HG03039 (cell line): ENCODE data around the gene PLS1.
"Not testable (repeated sequence)": the region's sequence is repeated elsewhere in the genome, so short reads cannot be mapped to it uniquely, and the experiment has no call there.

Experiments used
- ATAC-seq: cut with Tn5 transposase; IDR thresholded peaks from one replicate; pipeline ENCODE4 v1.9.1; 2021; ENCODE audit warnings: mild to moderate bottlenecking, moderate library complexity; ENCODE audit not compliant: unreplicated experiment

The PLS1 gene

GRCh38 chr3:142595141-142595540 lies 1.1 kb upstream of the PLS1 start:
- ATAC-seq = no peak

- ATAC-seq = no peak
Observed at GRCh38 chr3:142595581-142595950, 627 bp upstream of the PLS1 start.

- ATAC-seq = no peak
Observed at GRCh38 chr3:142596726-142597088, 514 bp downstream of the PLS1 start.

- no peak for ATAC-seq
Observed at GRCh38 chr3:142597906-142598305, 1.7 kb downstream of the PLS1 start.

- ATAC-seq = no peak
Observed at GRCh38 chr3:142601713-142602112, 5.5 kb downstream of the PLS1 start.

GRCh38 chr3:142602619-142603385 lies 6.6 kb downstream of the PLS1 start:
- no peak for ATAC-seq

GRCh38 chr3:142603386-142603705 lies 7.2 kb downstream of the PLS1 start:
- ATAC-seq = not testable (repeated sequence)

GRCh38 chr3:142604940-142605339 lies 8.7 kb downstream of the PLS1 start:
- no peak for ATAC-seq

- no peak for ATAC-seq
Observed at GRCh38 chr3:142608631-142609030, 12.4 kb downstream of the PLS1 start.

- no peak for ATAC-seq
Observed at GRCh38 chr3:142609136-142609535, 12.9 kb downstream of the PLS1 start.

- no peak for ATAC-seq
Observed at GRCh38 chr3:142611206-142611605, 15.0 kb downstream of the PLS1 start.

- ATAC-seq = no peak
Observed at GRCh38 chr3:142613491-142613890, 17.3 kb downstream of the PLS1 start.

- ATAC-seq = no peak
Observed at GRCh38 chr3:142614059-142614626, 17.9 kb downstream of the PLS1 start.

- no peak for ATAC-seq
Observed at GRCh38 chr3:142615171-142615570, 19.0 kb downstream of the PLS1 start.

- no peak for ATAC-seq
Observed at GRCh38 chr3:142618917-142619461, 22.8 kb downstream of the PLS1 start.

GRCh38 chr3:142622405-142622804 lies 26.2 kb downstream of the PLS1 start:
- ATAC-seq = no peak

- no peak for ATAC-seq
Observed at GRCh38 chr3:142623194-142623593, 27.0 kb downstream of the PLS1 start.

GRCh38 chr3:142624341-142625152 lies 28.4 kb downstream of the PLS1 start:
- ATAC-seq = no peak

- ATAC-seq = no peak
Observed at GRCh38 chr3:142625153-142625440, 28.9 kb downstream of the PLS1 start.

- ATAC-seq = no peak
Observed at GRCh38 chr3:142626971-142627370, 30.8 kb downstream of the PLS1 start.

GRCh38 chr3:142628801-142629200 lies 32.6 kb downstream of the PLS1 start:
- ATAC-seq = no peak

GRCh38 chr3:142633073-142633472 lies 36.9 kb downstream of the PLS1 start:
- no peak for ATAC-seq
